Ascending aorta (tissue), 2 donors: ENCODE data around the gene CAPRIN2. TPM values are rescaled to one million over a fixed set of nuclear protein-coding genes. Genes with fewer than 3 reads are reported as not detected.

Experiments
- DNase-seq, 2 donors: peaks; one replicate each; pipeline ENCODE4 v3.0.0-alpha.2; 2019; ENCODE audit warnings: low spot score in 2 of 2
- H3K27ac ChIP-seq, 2 donors: fragments of 200-600 bp; sonication (generic); one replicate each; pipeline ENCODE4 v1.5.1; 2016 to 2017; ENCODE audit warnings: mild to moderate bottlenecking in 1 of 2
- H3K27me3 ChIP-seq: fragments of 200-600 bp; sonication (generic); one replicate; pipeline ENCODE4 v1.5.1; 2017
- H3K36me3 ChIP-seq, 2 donors: fragments of 200-600 bp; sonication (generic); one replicate each; pipeline ENCODE4 v1.5.1; 2016
- H3K4me1 ChIP-seq, 2 donors: fragments of 200-600 bp; sonication (generic); one replicate each; pipeline ENCODE4 v1.5.1; 2016 to 2017; ENCODE audit warnings: mild to moderate bottlenecking in 1 of 2
- H3K4me3 ChIP-seq, 2 donors: fragments of 200-600 bp; sonication (generic); one replicate each; pipeline ENCODE4 v1.5.1; 2016 to 2017; ENCODE audit warnings: mild to moderate bottlenecking in 1 of 2
- H3K9me3 ChIP-seq, 2 donors: fragments of 200-600 bp; sonication (generic); one replicate each; pipeline ENCODE4 v1.5.1; 2016
- CTCF ChIP-seq, 3 experiments: fragments of 200-600 bp in 2 of 3; fragments of 450-650 bp in 1 of 3; sonication (generic) in 2 of 3; IDR thresholded peaks; one replicate each; pipeline ENCODE4 v1.5.1; 2016 to 2019; ENCODE audit warnings: antibody characterized with exemption in 3 of 3, mild to moderate bottlenecking in 1 of 3, moderate library complexity in 1 of 3
- intact Hi-C: fragments of 100-400 bp; cut with DNase I; formaldehyde crosslinking; loops from one replicate; pipeline ENCODE4 v1.15.1; 2023
- total RNA-seq: library from RNA; depleted of rRNA; stranded (reverse); fragments of >200 nt; gene quantifications from one replicate; pipeline ENCODE4 v1.1.0, GENCODE V29; 2016

Gene CAPRIN2
- total RNA-seq, 1 donor from 2014 or later = 20.6 TPM

- no peaks in the 10 kb centered on the region for H3K36me3 ChIP-seq
- no peak overlapping the region for H3K27ac ChIP-seq
- H3K27me3 ChIP-seq = no peaks in the 10 kb centered on the region
- no peak for DNase-seq
- intact Hi-C loops = loop anchor here (10.0 kb wide), 2 partner anchors 317 to 567 kb away; partner anchors contain the start of genes DDX11 and SINHCAF
- no peak overlapping the region for H3K4me3 ChIP-seq
- no peak for TF ChIP-seq CTCF (IDR thresholded peaks at IDR 0.05)
- peaks cover 0 to 6% of the 10 kb centered on the region in 2 donors for H3K4me1 ChIP-seq
- H3K9me3 ChIP-seq = no peaks in the 10 kb centered on the region
Observed at GRCh38 chr12:30757316-30757715, 2.6 kb upstream of the CAPRIN2 start.

DNA sequence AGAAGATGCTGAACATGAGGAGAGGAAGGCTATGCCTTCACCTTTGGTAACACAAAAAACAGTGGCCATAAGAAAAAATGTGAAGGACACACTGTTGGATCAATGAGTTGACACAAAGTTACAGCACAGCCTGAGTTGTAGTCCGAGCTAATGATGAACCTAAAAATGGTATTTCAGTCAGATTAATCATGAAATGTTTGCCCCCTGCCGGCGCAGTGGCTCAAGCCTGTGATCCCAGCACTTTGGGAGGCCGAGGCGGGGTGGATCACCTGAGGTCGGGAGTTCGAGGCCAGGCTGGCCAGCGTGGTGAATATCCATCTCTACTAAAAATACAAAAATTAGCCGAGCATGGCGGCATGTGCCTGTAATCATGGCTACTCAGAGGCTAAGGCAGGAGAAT is 1.3 kb upstream of the CAPRIN2 start:
- no peak for TF ChIP-seq CTCF (IDR thresholded peaks at IDR 0.05)
- no peak overlapping the region for H3K4me3 ChIP-seq
- no peak overlapping the region for H3K27ac ChIP-seq
- H3K9me3 ChIP-seq = no peaks in the 10 kb centered on the region
- no peak for DNase-seq
- intact Hi-C loops = loop anchor here (10.0 kb wide), 2 partner anchors 319 to 569 kb away; partner anchors contain the start of genes DDX11 and SINHCAF
- no peaks in the 10 kb centered on the region for H3K36me3 ChIP-seq
- H3K27me3 ChIP-seq = no peaks in the 10 kb centered on the region
- peaks cover 0 to 6% of the 10 kb centered on the region in 2 donors for H3K4me1 ChIP-seq

- H3K27me3 ChIP-seq = no peaks in the 10 kb centered on the region
- intact Hi-C loops = loop anchor here (1.0 to 10.0 kb wide), 5 partner anchors 41 to 1374 kb away; partner anchors contain the start of genes DDX11, ERGIC2, IPO8 and SINHCAF
- TF ChIP-seq CTCF (IDR thresholded peaks at IDR 0.05) = no peak
- H3K27ac ChIP-seq = peak overlapping the region; percentile 83 to 84
- H3K4me1 ChIP-seq = peaks cover 0 to 6% of the 10 kb centered on the region in 2 donors
- no peaks in the 10 kb centered on the region for H3K9me3 ChIP-seq
- H3K36me3 ChIP-seq = no peaks in the 10 kb centered on the region
- DNase-seq = no peak
- H3K4me3 ChIP-seq = peak overlapping the region; percentile 87 to 100
Observed at GRCh38 chr12:30755395-30755762, 628 bp upstream of the CAPRIN2 start.

GRCh38 chr12:30754383-30754749 is 385 bp downstream of the CAPRIN2 start:
- Histone ChIP-seq H3K4me3 (peak overlapping the region; percentile 87 to 100), H3K9me3 (no peaks in the 10 kb centered on the region), H3K27me3 (no peaks in the 10 kb centered on the region), H3K4me1 (peaks cover 0 to 6% of the 10 kb centered on the region in 2 donors), H3K27ac (peak overlapping the region; percentile 44 to 83), H3K36me3 (no peaks in the 10 kb centered on the region)
- intact Hi-C loops = loop anchor here (5.0 to 10.0 kb wide), 3 partner anchors 320 to 972 kb away; partner anchors contain the start of genes DDX11, SINHCAF and TMTC1
- DNase-seq = no peak
- TF ChIP-seq CTCF (IDR thresholded peaks at IDR 0.05) = no peak

- intact Hi-C loops = loop anchor here (5.0 to 10.0 kb wide), 3 partner anchors 321 to 972 kb away; partner anchors contain the start of genes DDX11, SINHCAF and TMTC1
Observed at GRCh38 chr12:30753751-30754382, 884 bp downstream of the CAPRIN2 start.

More at GRCh38 chr12:30753751-30754382, 884 bp downstream of the CAPRIN2 start:
- Histone ChIP-seq H3K4me1 (peaks cover 0 to 6% of the 10 kb centered on the region in 2 donors), H3K4me3 (peak overlapping the region; percentile 87 to 100), H3K36me3 (no peaks in the 10 kb centered on the region), H3K9me3 (no peaks in the 10 kb centered on the region), H3K27me3 (no peaks in the 10 kb centered on the region), H3K27ac (peak overlapping the region; percentile 44 to 83)
- no peak for TF ChIP-seq CTCF (IDR thresholded peaks at IDR 0.05)
- no peak for DNase-seq
